Stimulated activated CD4-positive, alpha-beta T cell treated with anti-CD3 and anti-CD28 coated beads, Interleukin-1b, Interleukin-23, amount 100 ng/mL, for 4 hours (primary cell): Measurements from ENCODE around the gene CLTCL1.
"Not testable (repeated sequence)": the region's sequence is repeated elsewhere in the genome, so short reads cannot be mapped to it uniquely, and the experiment has no call there.

ENCODE experiments used
- DNase-seq, 2 donors: peaks; one replicate each; pipeline ENCODE4 v3.0.0-alpha.2; 2020; ENCODE audit warnings: low read depth in 2 of 2

CLTCL1 gene

DNA sequence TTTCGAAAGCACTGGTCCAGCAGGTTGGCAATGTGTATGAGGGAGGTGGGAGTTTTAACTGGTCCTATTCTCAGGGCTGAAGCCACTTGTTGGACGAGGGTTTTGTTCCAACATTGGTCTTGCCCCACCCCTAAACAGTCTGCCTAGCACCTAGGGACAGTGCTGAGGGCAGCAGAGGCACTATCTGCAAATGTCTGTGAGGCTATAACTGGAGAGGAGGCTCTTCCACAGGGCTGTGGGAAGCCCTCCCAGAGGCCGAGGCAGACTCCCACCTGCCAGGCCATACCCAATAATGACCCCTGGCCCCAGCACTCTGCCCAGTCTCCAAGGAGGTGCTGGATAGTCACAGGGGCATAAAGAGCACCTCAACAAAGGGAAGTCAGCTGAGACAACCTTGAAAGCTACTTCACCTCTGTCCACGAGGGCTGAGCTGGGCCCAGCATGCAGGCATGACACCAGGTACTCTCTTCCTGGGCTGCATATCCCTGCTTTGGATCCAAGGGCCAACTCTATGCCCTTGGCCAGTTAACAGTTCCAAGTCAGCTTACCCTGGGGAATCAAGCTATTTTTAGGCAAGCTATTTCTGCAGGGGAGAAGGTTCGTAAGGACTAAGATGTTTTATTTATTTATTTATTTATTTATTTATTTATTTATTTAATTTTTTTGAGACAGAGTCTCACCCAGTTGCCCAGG is 72.8 kb downstream of the CLTCL1 start:
- DNase-seq, result no peak

DNA sequence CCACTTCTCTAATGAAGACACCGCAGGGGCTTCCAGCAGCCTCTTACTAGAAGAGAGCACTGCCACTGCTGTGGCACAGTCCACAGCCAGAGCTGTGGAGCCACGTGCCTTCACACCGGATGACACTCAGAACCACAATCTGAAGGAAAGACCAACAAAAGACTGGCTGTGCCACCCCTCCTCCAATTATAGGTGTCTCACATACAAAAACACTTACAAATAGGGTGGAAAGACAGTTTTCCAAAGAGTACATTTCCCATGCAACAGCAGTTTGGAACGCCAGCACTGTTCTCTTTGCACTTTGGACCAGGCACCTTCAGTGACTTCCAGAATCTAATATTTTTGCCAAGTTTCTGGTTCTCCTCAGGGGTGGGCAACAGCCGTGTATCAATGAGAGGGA is 74.9 kb downstream of the CLTCL1 start:
- no peak for DNase-seq

- no peak for DNase-seq
Measured at GRCh38 chr22:19215360-19215759, 76.2 kb downstream of the CLTCL1 start.

DNA sequence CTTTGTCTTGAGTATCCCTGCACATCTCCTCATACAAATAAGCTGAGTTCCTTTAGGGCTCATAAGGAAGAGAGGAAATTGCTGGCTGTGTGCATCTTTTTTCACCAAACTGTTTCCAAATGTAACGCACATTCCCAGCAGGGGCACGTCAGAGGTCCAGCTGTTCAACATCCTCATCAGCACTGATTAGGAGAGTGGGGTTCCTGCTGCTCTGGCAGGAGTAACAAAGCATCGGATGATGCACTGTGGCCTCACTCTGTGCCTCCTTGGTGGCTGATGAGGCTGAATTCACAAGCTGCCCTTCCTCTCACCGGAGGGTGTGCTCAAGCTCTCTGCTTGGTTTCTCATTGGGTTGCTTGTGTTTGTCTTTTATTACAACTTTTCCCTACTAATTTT is 77.4 kb downstream of the CLTCL1 start:
- no peak for DNase-seq

GRCh38 chr22:19213442-19214077 is 78.0 kb downstream of the CLTCL1 start:
- no peak for DNase-seq

GRCh38 chr22:19213001-19213400 is 78.5 kb downstream of the CLTCL1 start:
- DNase-seq, result no peak

GRCh38 chr22:19212302-19212870 is 79.1 kb downstream of the CLTCL1 start:
- no peak for DNase-seq

DNA sequence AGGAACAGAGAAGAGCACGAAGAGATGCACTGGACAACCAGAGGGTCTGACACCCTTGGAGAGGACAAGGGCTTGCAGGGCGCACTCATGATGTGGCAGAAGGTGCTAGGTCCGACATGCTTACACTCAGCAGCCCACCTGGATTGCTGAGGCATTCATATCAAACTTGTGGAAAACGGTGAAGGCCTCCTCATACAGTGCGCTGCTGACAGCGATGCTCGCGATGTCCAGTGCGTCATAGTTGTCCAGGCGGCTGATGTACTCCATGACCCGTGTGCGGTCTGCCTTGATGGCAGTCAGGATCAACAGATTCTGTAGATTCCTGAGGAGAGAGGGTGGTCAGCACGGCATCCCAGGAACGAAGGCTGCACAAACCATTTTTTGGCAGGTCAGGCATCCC is 81.3 kb downstream of the CLTCL1 start:
- DNase-seq, result no peak

GRCh38 chr22:19208287-19208847 is 83.2 kb downstream of the CLTCL1 start:
- DNase-seq, result no peak

DNA sequence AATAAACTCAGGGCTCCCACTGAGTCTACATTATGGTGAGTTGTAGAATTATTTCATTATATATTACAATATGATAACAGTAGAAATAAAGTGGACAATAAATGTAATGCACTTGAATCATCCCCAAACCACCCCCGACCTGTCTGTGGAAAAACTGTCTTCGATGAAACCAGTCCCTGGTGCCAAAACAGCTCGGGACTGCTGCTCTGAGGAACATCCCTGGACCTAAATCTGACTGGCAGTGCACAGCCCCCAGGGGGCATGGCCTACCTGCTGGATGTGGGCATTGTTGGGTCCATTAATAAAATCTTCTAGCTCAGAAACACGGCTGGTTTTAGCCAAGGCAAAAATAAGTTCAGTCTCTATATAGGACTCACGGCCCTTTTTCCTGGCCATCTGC is 83.6 kb downstream of the CLTCL1 start:
- no peak for DNase-seq

GRCh38 chr22:19207401-19207808 is 84.1 kb downstream of the CLTCL1 start:
- no peak for DNase-seq

- DNase-seq, result no peak
Measured at GRCh38 chr22:19206287-19206686, 85.2 kb downstream of the CLTCL1 start.

- no peak for DNase-seq
Measured at GRCh38 chr22:19204640-19205039, 86.9 kb downstream of the CLTCL1 start.

DNA sequence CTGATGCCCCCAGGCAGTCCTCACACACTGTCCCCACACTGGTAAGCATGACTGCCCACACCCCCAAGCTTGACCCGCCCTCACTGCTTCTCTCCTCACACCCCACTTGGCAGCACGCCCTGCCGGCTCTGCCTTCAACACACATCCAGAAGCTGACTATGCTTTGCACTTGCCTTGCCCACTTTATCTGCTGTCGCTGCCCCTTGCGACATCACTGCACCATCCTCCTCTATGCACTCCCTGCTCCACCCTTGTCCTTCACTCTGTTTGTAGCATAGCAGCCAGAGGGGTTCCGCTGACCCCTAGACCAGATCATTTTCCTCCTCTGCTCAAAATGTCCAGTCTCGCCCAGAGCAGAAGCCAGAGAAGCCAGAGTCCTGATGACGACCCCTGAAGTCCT is 87.7 kb downstream of the CLTCL1 start:
- DNase-seq, result no peak

DNA sequence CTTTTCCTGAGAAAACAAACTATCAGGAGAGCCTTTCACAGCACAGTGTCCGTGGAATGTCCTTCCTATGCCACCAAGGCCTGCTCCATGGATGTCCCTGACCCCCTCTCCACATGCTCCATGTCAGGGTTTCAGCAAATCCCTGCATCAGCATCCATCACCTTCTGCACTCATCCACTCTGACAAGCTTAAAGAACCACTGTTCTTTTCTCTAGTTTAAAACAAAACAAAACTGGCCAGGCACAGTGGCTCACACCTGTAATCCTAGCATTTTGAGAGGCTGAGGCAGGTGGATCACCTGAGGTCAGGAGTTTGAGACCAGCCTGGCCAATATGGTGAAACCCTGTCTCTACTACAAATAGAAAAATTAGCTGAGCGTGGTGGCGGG is 88.7 kb downstream of the CLTCL1 start:
- not testable (repeated sequence) for DNase-seq

DNA sequence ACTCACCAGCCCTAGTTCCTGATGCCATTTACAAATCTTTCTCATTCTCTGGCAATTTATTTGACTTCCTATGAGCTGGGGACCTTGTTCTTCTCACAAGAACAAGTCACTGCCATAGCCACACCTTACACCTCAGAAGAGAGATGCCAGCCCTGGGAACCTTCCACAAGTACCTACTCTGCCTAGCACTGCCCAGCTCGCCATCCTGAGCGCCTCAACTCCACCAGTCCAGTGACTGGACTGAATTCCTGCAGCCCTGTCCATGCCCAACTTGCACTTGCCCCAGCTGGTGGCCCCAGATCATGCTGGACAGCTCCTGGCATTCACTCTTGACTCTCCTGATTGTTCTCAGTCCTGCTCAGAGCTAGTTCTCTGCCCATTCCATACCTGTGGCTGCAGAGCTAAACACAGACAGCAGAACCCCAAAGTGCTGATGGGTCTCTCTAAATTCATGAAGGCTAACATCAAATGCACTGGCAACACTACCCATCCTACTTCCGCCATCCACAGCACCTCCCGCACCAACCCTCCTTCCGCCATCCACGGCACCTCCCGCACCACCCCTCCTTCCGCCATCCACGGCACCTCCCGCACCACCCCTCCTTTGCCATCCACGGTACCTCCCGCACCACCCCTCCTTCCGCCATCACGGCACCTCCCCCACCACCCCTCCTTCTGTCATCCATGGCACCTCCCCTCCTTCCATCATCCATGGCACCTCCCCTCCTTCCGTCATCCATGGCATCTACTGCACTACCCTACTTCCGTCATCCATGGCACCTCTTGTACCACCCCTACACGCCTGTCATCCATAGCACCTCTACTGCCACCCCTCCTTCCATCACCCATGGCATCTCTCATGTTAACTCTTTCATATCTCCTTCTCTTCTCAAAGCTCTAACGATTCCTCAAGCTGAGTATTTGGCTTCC is 89.4 kb downstream of the CLTCL1 start:
- no peak for DNase-seq

GRCh38 chr22:19201130-19201868 is 90.2 kb downstream of the CLTCL1 start:
- DNase-seq, result no peak

DNA sequence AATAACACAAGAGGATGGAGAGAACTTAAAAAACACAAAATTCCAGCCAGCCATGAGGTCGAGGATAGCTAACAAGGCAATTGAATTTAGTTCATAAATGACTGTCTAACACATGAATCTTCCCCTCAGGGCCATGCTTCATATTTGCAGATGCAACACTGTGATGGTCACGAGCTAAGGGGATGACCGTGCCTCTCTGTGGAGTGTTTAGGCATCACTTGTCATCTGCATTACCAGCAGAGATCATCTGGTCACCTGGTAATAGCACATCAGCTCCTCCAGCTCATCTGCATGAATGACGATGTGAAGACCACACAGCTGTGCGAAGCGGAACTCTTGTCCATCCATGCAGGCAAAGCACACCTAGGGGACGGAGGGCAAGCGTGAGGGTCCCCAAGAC is 92.0 kb downstream of the CLTCL1 start:
- no peak for DNase-seq

DNA sequence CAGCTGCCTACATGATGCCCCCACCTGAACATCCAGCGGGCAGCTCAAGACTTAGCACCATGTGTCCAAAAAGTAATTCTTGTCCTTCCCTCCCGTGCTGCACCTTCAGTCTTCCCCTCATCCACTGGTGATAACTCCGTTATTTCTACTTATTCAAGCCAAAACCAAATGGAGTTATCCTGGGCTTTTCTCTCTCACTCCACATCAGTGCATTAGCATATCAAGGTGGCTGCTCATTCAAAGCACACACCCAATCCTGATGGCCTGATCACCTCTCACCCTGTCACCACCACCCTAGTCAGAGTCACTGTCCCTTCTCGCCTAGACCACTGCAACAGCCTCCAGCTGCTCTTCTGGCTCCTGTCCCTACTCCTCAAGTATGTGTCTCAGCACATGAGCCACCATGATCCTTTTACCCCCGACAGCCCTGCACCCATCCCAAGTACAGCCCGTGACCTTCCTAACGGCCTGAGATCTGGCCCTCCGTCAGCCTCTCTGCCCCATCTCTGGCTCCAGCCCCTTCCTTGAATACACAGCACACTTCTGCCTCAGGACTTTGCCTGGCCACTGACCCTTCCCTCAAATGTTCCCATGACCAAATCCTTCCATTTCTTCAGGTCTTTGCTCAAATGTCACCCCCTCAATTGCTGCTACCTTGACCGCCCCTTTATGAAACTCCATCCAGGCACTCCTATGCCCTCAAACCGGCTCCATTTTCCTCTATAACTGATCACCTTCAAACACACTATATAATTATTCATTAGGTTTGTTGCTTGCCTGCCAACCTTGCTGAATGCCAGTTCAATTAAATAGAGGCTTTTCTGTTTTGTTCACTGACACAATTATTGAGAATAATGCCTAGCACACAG is 93.3 kb downstream of the CLTCL1 start:
- DNase-seq, result no peak
